Trophoblast cell (in vitro differentiated cells and primary cell): Measurements from ENCODE around the gene MMP20.

Experiments used
- DNase-seq, 2 donors: peaks; one replicate each; pipeline ENCODE4 v3.0.0-alpha.2; 2016
- H2AFZ ChIP-seq: 2 replicates; pipeline ENCODE4 v1.6.1; 2013; ENCODE audit warnings: low read length, moderate library complexity, mild to moderate bottlenecking; ENCODE audit not compliant: insufficient read depth, poor library complexity
- H2AK5ac ChIP-seq: 2 replicates; pipeline ENCODE4 v1.6.1; 2013; ENCODE audit warnings: mild to moderate bottlenecking, low read length
- H2BK120ac ChIP-seq: 2 replicates; pipeline ENCODE4 v1.6.1; 2013; ENCODE audit warnings: low read length, mild to moderate bottlenecking, moderate library complexity; ENCODE audit not compliant: insufficient read depth, poor library complexity
- H2BK12ac ChIP-seq: 2 replicates; pipeline ENCODE4 v1.6.1; 2013; ENCODE audit warnings: mild to moderate bottlenecking, low read length, moderate library complexity
- H2BK5ac ChIP-seq: 2 replicates; pipeline ENCODE4 v1.6.1; 2013; ENCODE audit warnings: low read length, low read depth, moderate library complexity, mild to moderate bottlenecking; ENCODE audit not compliant: poor library complexity
- H3K14ac ChIP-seq: 2 replicates; pipeline ENCODE4 v1.6.1; 2013; ENCODE audit warnings: mild to moderate bottlenecking, low read length
- H3K18ac ChIP-seq: 2 replicates; pipeline ENCODE4 v1.6.1; 2013; ENCODE audit warnings: mild to moderate bottlenecking, low read length
- H3K23ac ChIP-seq: 2 replicates; pipeline ENCODE4 v1.6.1; 2013; ENCODE audit warnings: low read length
- H3K27ac ChIP-seq: 2 replicates; pipeline ENCODE4 v1.5.1; 2013; ENCODE audit warnings: low read depth, mild to moderate bottlenecking, inconsistent platforms, low read length, moderate library complexity
- H3K27me3 ChIP-seq: 2 replicates; pipeline ENCODE4 v1.6.1; 2013; ENCODE audit warnings: inconsistent platforms, mild to moderate bottlenecking, low read length, moderate library complexity; ENCODE audit not compliant: insufficient read depth
- H3K36me3 ChIP-seq, 2 experiments: 1 replicate in 1 of 2; 2 replicates in 1 of 2; pipeline ENCODE4 v1.6.1; 2013; ENCODE audit warnings: low read length in 2 of 2, mild to moderate bottlenecking in 2 of 2, moderate library complexity in 1 of 2; ENCODE audit not compliant: insufficient read depth in 2 of 2, control insufficient read depth in 1 of 2
- H3K4ac ChIP-seq: 2 replicates; pipeline ENCODE4 v1.6.1; 2013; ENCODE audit warnings: low read depth, mild to moderate bottlenecking, low read length, moderate library complexity
- H3K4me1 ChIP-seq, 2 experiments: 1 replicate in 1 of 2; 2 replicates in 1 of 2; pipeline ENCODE4 v1.6.1; 2013; ENCODE audit warnings: low read length in 2 of 2, mild to moderate bottlenecking in 2 of 2, moderate library complexity in 1 of 2; ENCODE audit not compliant: insufficient read depth in 2 of 2, control insufficient read depth in 1 of 2
- H3K4me2 ChIP-seq: 2 replicates; pipeline ENCODE4 v1.6.1; 2013; ENCODE audit warnings: inconsistent platforms, mild to moderate bottlenecking, low read length, moderate library complexity
- H3K4me3 ChIP-seq: 2 replicates; pipeline ENCODE4 v1.5.1; 2013; ENCODE audit warnings: mild to moderate bottlenecking, low read depth, low read length, inconsistent platforms
- H3K79me1 ChIP-seq: one replicate; pipeline ENCODE4 v1.6.1; 2013; ENCODE audit warnings: low read length
- H3K79me2 ChIP-seq: 2 replicates; pipeline ENCODE4 v1.6.1; 2013; ENCODE audit warnings: low read length, mild to moderate bottlenecking; ENCODE audit not compliant: control insufficient read depth, insufficient read depth, poor library complexity
- H3K9ac ChIP-seq: 2 replicates; pipeline ENCODE4 v1.6.1; 2013; ENCODE audit warnings: mild to moderate bottlenecking, low read length
- H3K9me3 ChIP-seq: 2 replicates; pipeline ENCODE4 v1.6.1; 2013; ENCODE audit warnings: low read depth, mild to moderate bottlenecking, control low read depth, inconsistent platforms, low read length; ENCODE audit not compliant: insufficient read depth
- H4K12ac ChIP-seq: 2 replicates; pipeline ENCODE4 v1.6.1; 2013; ENCODE audit warnings: low read depth, mild to moderate bottlenecking, low read length, moderate library complexity
- H4K8ac ChIP-seq: 2 replicates; pipeline ENCODE4 v1.6.1; 2013; ENCODE audit warnings: low read depth, mild to moderate bottlenecking, low read length, moderate library complexity
- H4K91ac ChIP-seq: one replicate; pipeline ENCODE4 v1.6.1; 2013; ENCODE audit warnings: low read depth, mild to moderate bottlenecking, low read length, moderate library complexity
- WGBS: extraction: QIAGEN DNeasy Blood & Tissue Kit; methylation state at CpG from one replicate; pipeline ENCODE4 v1.1.7; 2013; ENCODE audit warnings: missing lambda C conversion rate; ENCODE audit not compliant: insufficient read length, insufficient coverage; ENCODE audit errors: extremely low coverage; 5-methylcytosine and 5-hydroxymethylcytosine counted together

MMP20 gene

GRCh38 chr11:102640946-102641345 is 15.8 kb upstream of the MMP20 start:
- Histone ChIP-seq H3K27me3 (no peaks in the 10 kb centered on the region), H3K27ac (no peak overlapping the region), H3K4me1 (peaks cover 3% of the 10 kb centered on the region in 2 experiments), H3K4me2 (no peak overlapping the region), H3K18ac (no peak overlapping the region), H3K4me3 (no peak overlapping the region), H2AFZ (no peak overlapping the region), H3K9me3 (no peaks in the 10 kb centered on the region), H3K79me1 (no peaks in the 10 kb centered on the region), H2AK5ac (no peak overlapping the region), H3K23ac (no peak overlapping the region), H3K4ac (no peak overlapping the region), H4K91ac (no peak overlapping the region), H4K12ac (no peak overlapping the region), H3K36me3 (no peaks in the 10 kb centered on the region), H3K9ac (no peak overlapping the region), H3K14ac (no peak overlapping the region), H2BK12ac (no peak overlapping the region), H3K79me2 (no peaks in the 10 kb centered on the region), H2BK5ac (no peak overlapping the region), H4K8ac (no peak overlapping the region), H2BK120ac (no peak overlapping the region)
- DNase-seq, result no peak
- no CpG with 5 or more reads among the region's 8 CpGs for WGBS

DNA sequence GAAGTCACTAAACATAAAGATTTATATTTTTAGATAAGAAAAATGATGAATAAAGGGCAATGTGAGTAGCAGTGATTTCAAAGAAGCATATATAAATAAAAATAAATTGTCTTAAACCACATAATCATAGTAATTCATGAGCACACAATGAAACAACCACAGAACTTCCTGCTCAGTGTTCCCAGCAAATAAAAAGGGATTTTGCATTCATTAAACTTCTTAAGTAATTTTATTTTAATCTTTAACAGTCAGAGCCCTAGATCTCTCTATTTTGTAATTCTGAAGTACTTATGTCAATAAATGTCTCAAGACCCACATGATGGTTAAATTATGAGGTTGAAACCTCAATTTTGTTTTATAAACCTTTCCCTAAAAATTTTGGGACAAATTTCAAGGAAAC is 14.5 kb upstream of the MMP20 start:
- Histone ChIP-seq H2BK12ac (no peak overlapping the region), H3K79me1 (no peaks in the 10 kb centered on the region), H4K12ac (no peak overlapping the region), H3K27me3 (no peaks in the 10 kb centered on the region), H2AK5ac (no peak overlapping the region), H3K4me3 (no peak overlapping the region), H3K4me2 (no peak overlapping the region), H3K14ac (no peak overlapping the region), H3K18ac (no peak overlapping the region), H3K27ac (no peak overlapping the region), H3K23ac (no peak overlapping the region), H3K79me2 (no peaks in the 10 kb centered on the region), H2BK5ac (no peak overlapping the region), H3K9me3 (no peaks in the 10 kb centered on the region), H3K4ac (no peak overlapping the region), H3K4me1 (peaks cover 3% of the 10 kb centered on the region in 2 experiments), H3K9ac (no peak overlapping the region), H3K36me3 (no peaks in the 10 kb centered on the region), H2BK120ac (no peak overlapping the region), H4K8ac (no peak overlapping the region), H2AFZ (no peak overlapping the region), H4K91ac (no peak overlapping the region)
- DNase-seq, result no peak

- Histone ChIP-seq H3K23ac (no peak overlapping the region), H3K27me3 (no peaks in the 10 kb centered on the region), H3K4me2 (no peak overlapping the region), H3K14ac (no peak overlapping the region), H3K18ac (no peak overlapping the region), H2BK120ac (no peak overlapping the region), H3K79me2 (no peaks in the 10 kb centered on the region), H3K4me3 (no peak overlapping the region), H3K79me1 (no peaks in the 10 kb centered on the region), H4K12ac (no peak overlapping the region), H2BK5ac (no peak overlapping the region), H3K4ac (no peak overlapping the region), H3K9ac (no peak overlapping the region), H2AK5ac (no peak overlapping the region), H3K36me3 (no peaks in the 10 kb centered on the region), H4K8ac (no peak overlapping the region), H3K27ac (no peak overlapping the region), H2AFZ (no peak overlapping the region), H4K91ac (no peak overlapping the region), H3K4me1 (peaks cover 3% of the 10 kb centered on the region in 2 experiments), H3K9me3 (no peaks in the 10 kb centered on the region), H2BK12ac (no peak overlapping the region)
- DNase-seq, result no peak
- no CpG with 5 or more reads among the region's 5 CpGs for WGBS
Measured at GRCh38 chr11:102637731-102638130, 12.6 kb upstream of the MMP20 start.

DNA sequence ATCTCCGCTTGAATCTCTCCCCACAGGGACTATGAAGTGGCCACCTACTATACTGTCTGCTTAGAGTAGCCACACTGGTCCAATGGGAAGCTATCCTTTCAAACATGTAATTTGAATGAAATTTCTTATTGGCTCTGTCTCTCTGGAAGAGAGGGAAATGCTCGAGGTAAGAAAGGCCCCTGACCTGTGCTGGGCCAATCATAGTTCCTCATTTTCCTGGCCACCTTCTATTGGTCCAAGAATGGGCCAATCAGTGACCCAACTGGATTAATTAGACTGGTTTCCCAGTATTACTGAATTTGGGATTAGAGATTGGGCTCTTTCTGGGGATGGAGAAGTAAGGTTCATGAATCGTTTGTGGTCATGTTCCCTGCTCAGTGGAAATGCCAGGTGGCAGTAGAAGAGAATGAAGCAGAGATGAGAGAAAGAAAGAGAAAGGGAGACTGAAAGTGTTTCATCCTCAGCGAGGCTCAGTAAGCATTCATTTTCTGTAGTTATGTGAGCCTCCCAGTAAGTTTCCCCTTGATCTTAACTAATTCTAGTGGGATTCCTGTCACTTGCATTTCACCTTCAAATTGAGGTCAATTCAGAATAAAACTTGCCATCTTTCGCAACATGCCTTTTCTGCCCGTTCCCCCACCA is 8.4 kb upstream of the MMP20 start:
- Histone ChIP-seq H4K8ac (no peak overlapping the region), H2AFZ (no peak overlapping the region), H3K4me1 (no peaks in the 10 kb centered on the region), H3K14ac (no peak overlapping the region), H2BK12ac (no peak overlapping the region), H3K9ac (no peak overlapping the region), H2BK120ac (no peak overlapping the region), H3K36me3 (no peaks in the 10 kb centered on the region), H3K79me1 (no peaks in the 10 kb centered on the region), H3K9me3 (no peaks in the 10 kb centered on the region), H3K4me3 (no peak overlapping the region), H2BK5ac (no peak overlapping the region), H3K79me2 (no peaks in the 10 kb centered on the region), H3K4ac (no peak overlapping the region), H3K18ac (no peak overlapping the region), H3K4me2 (no peak overlapping the region), H3K23ac (no peak overlapping the region), H4K12ac (no peak overlapping the region), H4K91ac (no peak overlapping the region), H2AK5ac (no peak overlapping the region), H3K27me3 (no peaks in the 10 kb centered on the region), H3K27ac (no peak overlapping the region)
- WGBS, result no CpG with 5 or more reads among the region's 6 CpGs
- DNase-seq, result no peak
